Measurements from ENCODE around the gene MDH2.
"Not testable (repeated sequence)": the region's sequence is repeated elsewhere in the genome, so short reads cannot be mapped to it uniquely, and the experiment has no call there.

DNA sequence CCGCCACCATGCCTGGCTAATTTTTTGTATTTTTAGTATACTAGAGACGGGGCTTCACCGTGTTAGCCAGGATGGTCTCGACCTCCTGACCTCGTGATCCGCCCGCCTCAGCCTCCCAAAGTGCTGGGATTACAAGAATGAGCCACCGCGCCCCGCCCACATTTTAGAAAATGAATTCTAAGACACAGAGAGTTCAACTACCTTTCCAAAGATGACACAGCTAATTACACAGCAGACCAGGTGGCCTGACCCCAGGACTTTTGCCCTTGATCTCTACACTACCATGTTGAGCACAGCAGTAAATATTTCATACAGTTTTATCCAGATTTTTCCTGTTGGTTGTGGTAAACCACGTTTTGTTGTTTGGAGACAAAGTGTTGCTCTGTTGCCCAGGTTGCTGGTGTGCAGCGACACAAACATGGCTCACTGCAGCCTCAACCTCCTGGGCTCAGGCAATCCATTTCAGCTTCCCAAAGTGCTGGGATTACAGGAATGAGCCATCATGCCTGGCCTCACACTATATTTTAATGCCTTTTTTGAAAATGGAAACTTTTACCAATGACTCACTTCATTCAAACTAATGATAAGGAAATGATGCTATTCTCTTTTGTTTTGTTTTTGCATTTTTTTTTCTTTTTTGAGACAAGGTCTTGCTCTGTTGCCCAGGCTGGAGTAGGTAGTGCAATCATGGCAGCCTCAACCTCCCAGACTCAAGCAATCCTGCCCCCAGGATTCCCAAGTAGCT lies 54.0 kb downstream of the MDH2 start:
- not testable (repeated sequence) for TF ChIP-seq POLR2A, POLR2AphosphoS5, TAF1, POU2F2 (IDR thresholded peaks at IDR 0.05; ENCODE audit: low read depth, low read length)

All from GM12891 (cell line).